ENCODE results near the gene HSD17B14.
"Not testable (repeated sequence)": the region's sequence is repeated elsewhere in the genome, so short reads cannot be mapped to it uniquely, and the experiment has no call there.

The HSD17B14 gene

GRCh38 chr19:48872884-48873475 is 36.7 kb upstream of the HSD17B14 start:
- no peak overlapping the region for H4K5ac ChIP-seq (ENCODE audit: low read length)
- H3K4me2 ChIP-seq (ENCODE audit: low read length): peak overlapping the region; percentile 99
- H3K27me3 ChIP-seq (ENCODE audit: insufficient read depth, low read length, poor library complexity): no peaks in the 10 kb centered on the region
- H3K4me1 ChIP-seq (ENCODE audit: control insufficient read depth, low read depth, low read length): peaks cover 12% of the 10 kb centered on the region
- H3K56ac ChIP-seq (ENCODE audit: low read length): peak overlapping the region; percentile 99
- no CpG with 5 or more reads among the region's 14 CpGs for WGBS (ENCODE audit: extremely low coverage, insufficient coverage, low lambda C conversion rate)
- peak overlapping the region; percentile 55 for H2AK5ac ChIP-seq (ENCODE audit: low read length)
- peak overlapping the region; percentile 28 for H3K4ac ChIP-seq (ENCODE audit: low read depth, low read length)
- H2BK5ac ChIP-seq (ENCODE audit: low read length): peak overlapping the region; percentile 98
- DNase-seq: peak; percentile 97
- no peak overlapping the region for H2BK15ac ChIP-seq (replicated peaks; ENCODE audit: low read depth)
- peak overlapping the region; percentile 91 for H3K27ac ChIP-seq (ENCODE audit: low read depth, low read length)
- peak overlapping the region; percentile 93 for H3K4me3 ChIP-seq (ENCODE audit: low read length)
- peak overlapping the region; percentile 99 for H3K9ac ChIP-seq (ENCODE audit: low read length)
- peak overlapping the region; percentile 91 for H3K18ac ChIP-seq (ENCODE audit: low read length)
- peaks cover 17% of the 10 kb centered on the region for H3K79me1 ChIP-seq (ENCODE audit: low read length)
- peak overlapping the region; percentile 90 for H3K23ac ChIP-seq (ENCODE audit: low read length)
- peaks cover 13% of the 10 kb centered on the region for H3K36me3 ChIP-seq (ENCODE audit: control insufficient read depth, insufficient read depth, low read length)
- peak overlapping the region; percentile 63 for H2BK120ac ChIP-seq (ENCODE audit: low read depth, low read length)
- H4K8ac ChIP-seq (ENCODE audit: low read depth, low read length): no peak overlapping the region
- H3K79me2 ChIP-seq (ENCODE audit: control insufficient read depth, insufficient read depth, low read length): peaks cover 32% of the 10 kb centered on the region

DNA sequence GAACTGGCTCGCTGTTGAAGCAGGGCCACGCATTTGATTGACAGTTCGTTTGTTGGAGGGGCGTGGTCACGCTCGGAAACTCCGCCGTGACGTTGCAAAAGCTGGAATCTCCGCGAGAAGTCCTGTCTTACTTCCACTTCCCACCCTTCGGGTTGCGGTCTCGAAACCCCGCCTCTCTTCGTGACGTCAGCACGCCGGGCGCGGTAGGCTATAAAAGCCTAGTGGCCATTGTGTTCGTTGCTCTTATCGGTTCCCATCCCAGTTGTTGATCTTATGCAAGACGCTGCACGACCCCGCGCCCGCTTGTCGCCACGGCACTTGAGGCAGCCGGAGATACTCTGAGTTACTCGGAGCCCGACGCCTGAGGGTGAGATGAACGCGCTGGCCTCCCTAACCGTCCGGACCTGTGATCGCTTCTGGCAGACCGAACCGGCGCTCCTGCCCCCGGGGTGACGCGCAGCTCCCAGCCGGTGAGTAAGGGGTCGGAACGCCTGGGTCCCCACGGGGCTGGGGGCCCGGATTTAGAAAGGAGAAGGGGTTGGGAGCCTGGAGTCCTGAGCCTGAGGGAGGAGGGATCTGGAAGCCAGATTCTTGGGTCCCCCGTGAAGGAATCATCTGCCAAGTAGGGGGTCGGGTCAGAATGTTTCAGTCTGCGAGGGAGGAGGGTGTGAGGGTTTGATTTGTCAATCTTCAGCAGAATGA is 36.0 kb upstream of the HSD17B14 start, which contains the start of gene PPP1R15A:
TSS of gene PPP1R15A (plus strand) at position 240 of the 702 bp plus-strand sequence. CDS start 813 bp downstream, outside the sequence.
- Histone ChIP-seq H3K4ac (ENCODE audit: low read depth, low read length) (peak within 1 kb of the TSS; percentile 28), H2BK5ac (ENCODE audit: low read length) (peak within 1 kb of the TSS; percentile 98), H3K9ac (ENCODE audit: low read length) (peak within 1 kb of the TSS; percentile 99), H3K36me3 (ENCODE audit: control insufficient read depth, insufficient read depth, low read length) (peaks cover 13% of the 10 kb centered on the region), H3K18ac (ENCODE audit: low read length) (peak within 1 kb of the TSS; percentile 91), H3K56ac (ENCODE audit: low read length) (peak within 1 kb of the TSS; percentile 99), H2AK5ac (ENCODE audit: low read length) (peak within 1 kb of the TSS; percentile 55), H3K79me1 (ENCODE audit: low read length) (peaks cover 17% of the 10 kb centered on the region), H3K27ac (ENCODE audit: low read depth, low read length) (peak within 1 kb of the TSS; percentile 91), H4K5ac (ENCODE audit: low read length) (no peak within 1 kb of the TSS), H3K79me2 (ENCODE audit: control insufficient read depth, insufficient read depth, low read length) (peaks cover 32% of the 10 kb centered on the region), H3K4me3 (ENCODE audit: low read length) (peak within 1 kb of the TSS; percentile 93), H3K4me2 (ENCODE audit: low read length) (peak within 1 kb of the TSS; percentile 99), H2BK15ac (replicated peaks; ENCODE audit: low read depth) (no peak within 1 kb of the TSS), H3K27me3 (ENCODE audit: insufficient read depth, low read length, poor library complexity) (no peaks in the 10 kb centered on the region), H3K23ac (ENCODE audit: low read length) (peak within 1 kb of the TSS; percentile 90), H3K4me1 (ENCODE audit: control insufficient read depth, low read depth, low read length) (peaks cover 12% of the 10 kb centered on the region), H2BK120ac (ENCODE audit: low read depth, low read length) (peak within 1 kb of the TSS; percentile 63), H4K8ac (ENCODE audit: low read depth, low read length) (no peak within 1 kb of the TSS)
- peak; percentile 99 for DNase-seq
- no CpG with 5 or more reads among the region's 53 CpGs for WGBS (ENCODE audit: extremely low coverage, insufficient coverage, low lambda C conversion rate)

DNA sequence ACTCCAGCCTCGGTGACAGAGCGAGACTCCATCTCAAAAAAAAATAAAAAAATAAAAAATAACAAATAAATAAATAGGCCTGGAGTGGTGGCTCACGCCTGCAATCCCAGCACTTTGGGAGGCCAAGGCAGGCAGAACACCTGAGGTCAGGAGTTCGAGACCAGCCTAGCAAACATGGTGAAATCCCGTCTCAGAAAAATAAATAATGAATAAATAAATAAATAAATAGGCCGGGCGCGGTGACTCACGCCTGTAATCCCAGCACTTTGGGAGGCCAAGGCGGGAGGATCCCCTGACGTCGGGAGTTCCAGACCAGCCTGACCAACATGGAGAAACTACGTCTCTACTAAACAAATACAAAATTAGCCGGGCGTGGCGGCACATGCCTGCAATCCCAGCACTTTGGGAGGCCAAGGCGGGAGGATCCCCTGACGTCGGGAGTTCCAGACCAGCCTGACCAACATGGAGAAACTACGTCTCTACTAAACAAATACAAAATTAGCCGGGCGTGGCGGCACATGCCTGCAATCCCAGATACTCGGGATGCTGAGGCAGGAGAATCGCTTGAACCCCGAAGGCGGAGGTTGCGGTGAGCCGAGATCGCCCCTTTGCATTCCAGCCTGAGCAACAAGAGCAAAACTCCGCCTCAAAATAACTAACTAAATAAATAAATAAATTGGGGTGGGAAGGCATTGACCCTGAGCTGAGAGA is 35.3 kb upstream of the HSD17B14 start:
- peak overlapping the region; percentile 84 for H3K56ac ChIP-seq (ENCODE audit: low read length)
- H3K23ac ChIP-seq (ENCODE audit: low read length); H3K18ac ChIP-seq (ENCODE audit: low read length); H4K5ac ChIP-seq (ENCODE audit: low read length); DNase-seq; H3K27me3 ChIP-seq (ENCODE audit: insufficient read depth, low read length, poor library complexity); H2BK15ac ChIP-seq (replicated peaks; ENCODE audit: low read depth); H3K4ac ChIP-seq (ENCODE audit: low read depth, low read length); H2AK5ac ChIP-seq (ENCODE audit: low read length); H4K8ac ChIP-seq (ENCODE audit: low read depth, low read length); H2BK120ac ChIP-seq (ENCODE audit: low read depth, low read length); H2BK5ac ChIP-seq (ENCODE audit: low read length); H3K4me3 ChIP-seq (ENCODE audit: low read length); H3K27ac ChIP-seq (ENCODE audit: low read depth, low read length); H3K9ac ChIP-seq (ENCODE audit: low read length); H3K4me2 ChIP-seq (ENCODE audit: low read length): not testable (repeated sequence)
- H3K79me2 ChIP-seq (ENCODE audit: control insufficient read depth, insufficient read depth, low read length): peaks cover 32% of the 10 kb centered on the region
- peaks cover 13% of the 10 kb centered on the region for H3K36me3 ChIP-seq (ENCODE audit: control insufficient read depth, insufficient read depth, low read length)
- peaks cover 12% of the 10 kb centered on the region for H3K4me1 ChIP-seq (ENCODE audit: control insufficient read depth, low read depth, low read length)
- H3K79me1 ChIP-seq (ENCODE audit: low read length): peaks cover 17% of the 10 kb centered on the region
- no CpG with 5 or more reads among the region's 31 CpGs for WGBS (ENCODE audit: extremely low coverage, insufficient coverage, low lambda C conversion rate)

DNA sequence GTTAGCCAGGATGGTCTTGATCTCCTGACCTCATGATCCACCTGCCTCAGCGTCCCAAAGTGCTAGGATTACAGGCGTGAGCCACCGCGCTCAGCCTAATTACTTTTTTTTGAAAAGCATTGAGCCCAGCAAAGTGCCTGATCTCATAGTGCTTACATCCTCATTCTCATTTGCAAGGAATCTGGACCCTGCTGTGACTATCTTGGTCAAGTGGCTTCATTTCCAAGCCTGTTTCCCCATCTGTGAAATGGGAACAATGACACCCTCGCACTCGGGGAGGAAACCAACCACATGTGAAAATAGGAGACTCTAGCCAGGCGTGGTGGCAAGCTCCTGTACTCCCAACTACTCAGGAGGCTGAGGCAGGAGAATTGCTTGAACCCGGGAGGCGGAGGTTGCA is 33.8 kb upstream of the HSD17B14 start:
- peaks cover 27% of the 10 kb centered on the region for H3K79me2 ChIP-seq (ENCODE audit: control insufficient read depth, insufficient read depth, low read length)
- no peak overlapping the region for H4K5ac ChIP-seq (ENCODE audit: low read length)
- H3K27me3 ChIP-seq (ENCODE audit: insufficient read depth, low read length, poor library complexity): no peaks in the 10 kb centered on the region
- H3K18ac ChIP-seq (ENCODE audit: low read length): no peak overlapping the region
- H2BK5ac ChIP-seq (ENCODE audit: low read length): no peak overlapping the region
- no peak overlapping the region for H2AK5ac ChIP-seq (ENCODE audit: low read length)
- H2BK15ac ChIP-seq (replicated peaks; ENCODE audit: low read depth): no peak overlapping the region
- DNase-seq: no peak
- no peak overlapping the region for H3K9ac ChIP-seq (ENCODE audit: low read length)
- no peak overlapping the region for H3K27ac ChIP-seq (ENCODE audit: low read depth, low read length)
- H2BK120ac ChIP-seq (ENCODE audit: low read depth, low read length): no peak overlapping the region
- no peak overlapping the region for H3K4me2 ChIP-seq (ENCODE audit: low read length)
- peaks cover 12% of the 10 kb centered on the region for H3K4me1 ChIP-seq (ENCODE audit: control insufficient read depth, low read depth, low read length)
- peaks cover 13% of the 10 kb centered on the region for H3K79me1 ChIP-seq (ENCODE audit: low read length)
- H3K36me3 ChIP-seq (ENCODE audit: control insufficient read depth, insufficient read depth, low read length): peaks cover 7% of the 10 kb centered on the region
- no peak overlapping the region for H3K23ac ChIP-seq (ENCODE audit: low read length)
- H3K56ac ChIP-seq (ENCODE audit: low read length): no peak overlapping the region
- no peak overlapping the region for H3K4me3 ChIP-seq (ENCODE audit: low read length)
- WGBS (ENCODE audit: extremely low coverage, insufficient coverage, low lambda C conversion rate): no CpG with 5 or more reads among the region's 9 CpGs
- H4K8ac ChIP-seq (ENCODE audit: low read depth, low read length): no peak overlapping the region
- no peak overlapping the region for H3K4ac ChIP-seq (ENCODE audit: low read depth, low read length)

DNA sequence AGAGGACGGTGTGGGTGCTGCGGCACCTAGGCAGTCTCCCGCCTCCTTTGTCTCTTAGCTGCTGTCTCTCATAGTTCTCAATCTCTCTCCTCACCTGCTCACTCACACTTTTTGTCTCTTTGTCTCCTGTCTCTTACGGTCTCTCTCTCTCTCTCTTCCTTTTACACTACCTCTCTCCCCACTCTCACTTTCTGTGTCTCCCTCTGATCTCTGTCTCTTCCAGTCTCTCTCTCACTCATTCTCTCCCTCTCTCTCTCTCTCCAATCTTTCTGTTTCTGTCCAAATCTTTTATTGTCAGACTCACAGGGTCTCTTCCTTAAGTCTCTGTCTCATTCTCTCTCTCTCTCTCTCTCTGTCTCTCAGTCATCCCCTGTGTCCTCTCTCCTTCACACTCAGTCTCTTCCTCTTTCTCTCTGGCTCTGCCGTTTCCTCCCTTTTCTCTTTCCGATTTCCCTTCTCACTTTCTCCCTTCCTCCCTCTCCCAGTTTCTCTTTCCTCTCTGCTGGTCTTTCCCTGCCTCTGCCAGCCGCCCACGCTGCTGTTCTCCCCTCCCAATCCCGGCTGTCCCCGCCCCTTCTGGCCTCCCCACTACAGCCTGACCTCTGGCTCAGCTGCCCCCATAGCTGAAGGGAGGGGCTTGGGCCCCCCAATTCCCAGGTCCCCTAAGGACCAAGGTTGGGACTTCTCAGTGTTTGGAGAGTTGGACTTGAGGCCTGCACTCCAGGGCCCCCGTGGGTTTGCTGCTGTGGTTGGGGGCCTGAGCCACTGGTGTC is 32.0 kb upstream of the HSD17B14 start, which contains the start of gene PLEKHA4:
TSS of gene PLEKHA4 (minus strand) at position 504 of the 773 bp plus-strand sequence. CDS start 997 bp downstream, outside the sequence.
- no CpG with 5 or more reads among the region's 11 CpGs for WGBS (ENCODE audit: extremely low coverage, insufficient coverage, low lambda C conversion rate)
- H3K27me3 ChIP-seq (ENCODE audit: insufficient read depth, low read length, poor library complexity): no peaks in the 10 kb centered on the region
- peaks cover 3% of the 10 kb centered on the region for H3K4me1 ChIP-seq (ENCODE audit: control insufficient read depth, low read depth, low read length)
- H3K4me2 ChIP-seq (ENCODE audit: low read length): no peak within 1 kb of the TSS
- H4K8ac ChIP-seq (ENCODE audit: low read depth, low read length): no peak within 1 kb of the TSS
- no peak within 1 kb of the TSS for H4K5ac ChIP-seq (ENCODE audit: low read length)
- peak within 1 kb of the TSS; percentile 8 for H3K4ac ChIP-seq (ENCODE audit: low read depth, low read length)
- no peak within 1 kb of the TSS for H2BK5ac ChIP-seq (ENCODE audit: low read length)
- DNase-seq: no peak
- H3K4me3 ChIP-seq (ENCODE audit: low read length): no peak within 1 kb of the TSS
- peak within 1 kb of the TSS; percentile 50 for H3K9ac ChIP-seq (ENCODE audit: low read length)
- H3K23ac ChIP-seq (ENCODE audit: low read length): no peak within 1 kb of the TSS
- H3K36me3 ChIP-seq (ENCODE audit: control insufficient read depth, insufficient read depth, low read length): peaks cover under 1% of the 10 kb centered on the region
- H3K79me2 ChIP-seq (ENCODE audit: control insufficient read depth, insufficient read depth, low read length): peaks cover 10% of the 10 kb centered on the region
- H3K79me1 ChIP-seq (ENCODE audit: low read length): peaks cover 2% of the 10 kb centered on the region
- H3K27ac ChIP-seq (ENCODE audit: low read depth, low read length): no peak within 1 kb of the TSS
- no peak within 1 kb of the TSS for H2BK15ac ChIP-seq (replicated peaks; ENCODE audit: low read depth)
- peak within 1 kb of the TSS; percentile 78 for H3K56ac ChIP-seq (ENCODE audit: low read length)
- no peak within 1 kb of the TSS for H2AK5ac ChIP-seq (ENCODE audit: low read length)
- no peak within 1 kb of the TSS for H2BK120ac ChIP-seq (ENCODE audit: low read depth, low read length)
- peak within 1 kb of the TSS; percentile 35 for H3K18ac ChIP-seq (ENCODE audit: low read length)

Measured in mesendoderm (in vitro differentiated cells).